ENCODE data around the gene NUMB.
"Not testable (repeated sequence)": the region's sequence is repeated elsewhere in the genome, so short reads cannot be mapped to it uniquely, and the experiment has no call there.

The NUMB gene

GRCh38 chr14:73406248-73406647, 52.1 kb downstream of the NUMB start:
- not testable (repeated sequence) for H3K4me3 Mint-ChIP-seq; H3K9me3 Mint-ChIP-seq (ENCODE audit: low read depth); H3K27me3 Mint-ChIP-seq; H3K4me1 Mint-ChIP-seq (ENCODE audit: low read depth); H3K27ac Mint-ChIP-seq
- peaks cover 23% of the 10 kb centered on the region for H3K36me3 Mint-ChIP-seq

GRCh38 chr14:73403181-73403752, 55.1 kb downstream of the NUMB start:
- Mint-ChIP-seq H3K9me3 (ENCODE audit: low read depth) (no peaks in the 10 kb centered on the region), H3K27me3 (no peaks in the 10 kb centered on the region), H3K27ac (peak overlapping the region; percentile 9), H3K36me3 (peaks cover 19% of the 10 kb centered on the region), H3K4me1 (ENCODE audit: low read depth) (peaks cover 11% of the 10 kb centered on the region), H3K4me3 (no peak overlapping the region)

- Mint-ChIP-seq H3K9me3 (ENCODE audit: low read depth) (no peaks in the 10 kb centered on the region), H3K27me3 (no peaks in the 10 kb centered on the region), H3K4me3 (no peak overlapping the region), H3K36me3 (peaks cover 17% of the 10 kb centered on the region), H3K4me1 (ENCODE audit: low read depth) (peaks cover 11% of the 10 kb centered on the region), H3K27ac (no peak overlapping the region)
Observed at GRCh38 chr14:73402579-73402978, 55.8 kb downstream of the NUMB start.

- H3K27me3 Mint-ChIP-seq = no peaks in the 10 kb centered on the region
- H3K4me3 Mint-ChIP-seq = no peak overlapping the region
- peaks cover 18% of the 10 kb centered on the region for H3K4me1 Mint-ChIP-seq (ENCODE audit: low read depth)
- no peaks in the 10 kb centered on the region for H3K9me3 Mint-ChIP-seq (ENCODE audit: low read depth)
- H3K27ac Mint-ChIP-seq = no peak overlapping the region
- H3K36me3 Mint-ChIP-seq = peaks cover 8% of the 10 kb centered on the region
Observed at GRCh38 chr14:73397810-73398209, 60.5 kb downstream of the NUMB start.

- peaks cover 15% of the 10 kb centered on the region for H3K4me1 Mint-ChIP-seq (ENCODE audit: low read depth)
- no peaks in the 10 kb centered on the region for H3K27me3 Mint-ChIP-seq
- no peak overlapping the region for H3K4me3 Mint-ChIP-seq
- H3K27ac Mint-ChIP-seq = no peak overlapping the region
- no peaks in the 10 kb centered on the region for H3K9me3 Mint-ChIP-seq (ENCODE audit: low read depth)
- H3K36me3 Mint-ChIP-seq = peaks cover 6% of the 10 kb centered on the region
Observed at GRCh38 chr14:73394317-73394716, 64.0 kb downstream of the NUMB start.

- Mint-ChIP-seq H3K4me1 (ENCODE audit: low read depth) (peaks cover 15% of the 10 kb centered on the region), H3K9me3 (ENCODE audit: low read depth) (no peaks in the 10 kb centered on the region), H3K27ac (no peak overlapping the region), H3K36me3 (peaks cover 4% of the 10 kb centered on the region), H3K4me3 (no peak overlapping the region), H3K27me3 (no peaks in the 10 kb centered on the region)
Observed at GRCh38 chr14:73393375-73393774, 65.0 kb downstream of the NUMB start.

GRCh38 chr14:73392329-73393257, 65.8 kb downstream of the NUMB start:
- Mint-ChIP-seq H3K4me3 (no peak overlapping the region), H3K9me3 (ENCODE audit: low read depth) (no peaks in the 10 kb centered on the region), H3K27ac (no peak overlapping the region), H3K27me3 (no peaks in the 10 kb centered on the region), H3K4me1 (ENCODE audit: low read depth) (peaks cover 15% of the 10 kb centered on the region), H3K36me3 (peaks cover 4% of the 10 kb centered on the region)

- not testable (repeated sequence) for H3K4me1 Mint-ChIP-seq (ENCODE audit: low read depth); H3K27me3 Mint-ChIP-seq; H3K4me3 Mint-ChIP-seq; H3K9me3 Mint-ChIP-seq (ENCODE audit: low read depth); H3K27ac Mint-ChIP-seq; H3K36me3 Mint-ChIP-seq
Observed at GRCh38 chr14:73387860-73388259, 70.5 kb downstream of the NUMB start.

GRCh38 chr14:73386342-73386741, 72.0 kb downstream of the NUMB start:
- Mint-ChIP-seq H3K27me3 (no peaks in the 10 kb centered on the region), H3K9me3 (ENCODE audit: low read depth) (peaks cover 7% of the 10 kb centered on the region), H3K27ac (no peak overlapping the region), H3K36me3 (peaks cover 12% of the 10 kb centered on the region), H3K4me3 (no peak overlapping the region), H3K4me1 (ENCODE audit: low read depth) (no peaks in the 10 kb centered on the region)

- not testable (repeated sequence) for H3K27me3 Mint-ChIP-seq; H3K4me3 Mint-ChIP-seq; H3K9me3 Mint-ChIP-seq (ENCODE audit: low read depth); H3K4me1 Mint-ChIP-seq (ENCODE audit: low read depth); H3K27ac Mint-ChIP-seq
- peaks cover 12% of the 10 kb centered on the region for H3K36me3 Mint-ChIP-seq
Observed at GRCh38 chr14:73385021-73385420, 73.3 kb downstream of the NUMB start.

GRCh38 chr14:73383356-73383755, 75.0 kb downstream of the NUMB start:
- H3K36me3 Mint-ChIP-seq = peaks cover 22% of the 10 kb centered on the region
- peaks cover 2% of the 10 kb centered on the region for H3K4me1 Mint-ChIP-seq (ENCODE audit: low read depth)
- no peaks in the 10 kb centered on the region for H3K27me3 Mint-ChIP-seq
- H3K4me3 Mint-ChIP-seq = no peak overlapping the region
- H3K27ac Mint-ChIP-seq = no peak overlapping the region
- H3K9me3 Mint-ChIP-seq (ENCODE audit: low read depth) = peaks cover 7% of the 10 kb centered on the region

GRCh38 chr14:73381380-73382013, 76.8 kb downstream of the NUMB start:
- peaks cover 2% of the 10 kb centered on the region for H3K4me1 Mint-ChIP-seq (ENCODE audit: low read depth)

GRCh38 chr14:73376585-73376984, 81.8 kb downstream of the NUMB start:
- H3K36me3 Mint-ChIP-seq = peaks cover 11% of the 10 kb centered on the region
- H3K9me3 Mint-ChIP-seq (ENCODE audit: low read depth) = no peaks in the 10 kb centered on the region
- H3K4me1 Mint-ChIP-seq (ENCODE audit: low read depth) = peaks cover 4% of the 10 kb centered on the region
- no peaks in the 10 kb centered on the region for H3K27me3 Mint-ChIP-seq
- no peak overlapping the region for H3K4me3 Mint-ChIP-seq
- H3K27ac Mint-ChIP-seq = no peak overlapping the region

More at GRCh38 chr14:73381380-73382013, 76.8 kb downstream of the NUMB start:
- Mint-ChIP-seq H3K9me3 (ENCODE audit: low read depth) (peaks cover 7% of the 10 kb centered on the region), H3K27me3 (no peaks in the 10 kb centered on the region), H3K4me3 (no peak overlapping the region), H3K36me3 (peaks cover 20% of the 10 kb centered on the region), H3K27ac (no peak overlapping the region)

GRCh38 chr14:73375861-73376260, 82.5 kb downstream of the NUMB start:
- no peaks in the 10 kb centered on the region for H3K9me3 Mint-ChIP-seq (ENCODE audit: low read depth)
- peaks cover 4% of the 10 kb centered on the region for H3K4me1 Mint-ChIP-seq (ENCODE audit: low read depth)
- H3K27ac Mint-ChIP-seq = no peak overlapping the region
- H3K36me3 Mint-ChIP-seq = peaks cover 11% of the 10 kb centered on the region
- no peaks in the 10 kb centered on the region for H3K27me3 Mint-ChIP-seq
- H3K4me3 Mint-ChIP-seq = no peak overlapping the region

GRCh38 chr14:73374218-73374617, 84.1 kb downstream of the NUMB start:
- Mint-ChIP-seq H3K27me3 (no peaks in the 10 kb centered on the region), H3K4me3 (no peak overlapping the region), H3K9me3 (ENCODE audit: low read depth) (no peaks in the 10 kb centered on the region), H3K4me1 (ENCODE audit: low read depth) (peaks cover 4% of the 10 kb centered on the region), H3K27ac (no peak overlapping the region), H3K36me3 (peaks cover 6% of the 10 kb centered on the region)

Data from activated naive CD8-positive, alpha-beta T cell (primary cell).